Measurements from ENCODE around the gene KRTAP4-7. TPM values are rescaled to one million over a fixed set of nuclear protein-coding genes. Genes with fewer than 3 reads are reported as not detected.

Gene KRTAP4-7
- total and polyA plus RNA-seq, 2 experiments from 2014 or later, result not detected

DNA sequence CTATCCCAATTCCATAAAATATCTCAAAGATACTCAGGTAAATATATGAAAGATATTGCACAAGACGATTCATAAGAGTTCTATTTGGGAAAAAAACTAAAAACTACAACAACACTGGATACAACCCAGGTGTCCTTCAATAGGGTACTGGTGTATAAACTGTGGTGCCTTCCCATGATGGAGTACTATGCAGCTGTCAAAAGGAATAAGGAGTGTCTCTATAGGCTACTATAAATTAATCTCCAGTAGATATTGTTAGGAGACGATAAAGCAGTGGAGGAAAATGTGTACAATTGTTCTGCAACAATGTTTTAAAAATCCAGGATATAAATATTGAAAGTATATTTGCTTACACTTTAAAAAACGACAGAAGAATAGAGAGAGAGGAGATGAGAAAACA is 42.5 kb downstream of the KRTAP4-7 start:
- Mint-ChIP-seq H3K27me3 (ENCODE audit: insufficient read depth, low read depth, poor library complexity) (peaks cover 5% of the 10 kb centered on the region), H3K4me3 (no peak overlapping the region), H3K27ac (no peak overlapping the region), H3K9me3 (no peaks in the 10 kb centered on the region; the same call in 2 of the 3 replicates), H3K4me1 (peaks cover 5% of the 10 kb centered on the region), H3K36me3 (ENCODE audit: low read depth) (no peaks in the 10 kb centered on the region)
- Histone ChIP-seq H3K9me2 (ENCODE audit: insufficient read depth) (no peaks in the 10 kb centered on the region), H3K27me3 (ENCODE audit: insufficient read depth) (no peaks in the 10 kb centered on the region), H3K4me2 (no peak overlapping the region), H2AFZ (no peak overlapping the region), H4K20me1 (replicated peaks; ENCODE audit: insufficient read depth) (no peaks in the 10 kb centered on the region), H3K4me1 (ENCODE audit: insufficient read depth) (no peaks in the 10 kb centered on the region), H3F3A (replicated peaks; ENCODE audit: low read depth) (no peaks in the 10 kb centered on the region), H3K36me3 (ENCODE audit: insufficient read depth) (no peaks in the 10 kb centered on the region; the same call in 1 of the 2 replicates), H3K4me3 (no peak overlapping the region), H3K79me2 (replicated peaks; ENCODE audit: insufficient read depth) (no peaks in the 10 kb centered on the region), H3K27ac (ENCODE audit: low read depth) (no peak overlapping the region)
- DNase-seq (ENCODE audit: low spot score) (no peak), ATAC-seq (no peak)
- no peak for TF ChIP-seq STAT1 (IDR thresholded peaks at IDR 0.05; ENCODE audit: unreplicated experiment)
- no peak for TF ChIP-seq ZNF331 (CRISPR knock-in tag; IDR thresholded peaks at IDR 0.05; ENCODE audit: low read depth)
- TF ChIP-seq, protein P1, sequence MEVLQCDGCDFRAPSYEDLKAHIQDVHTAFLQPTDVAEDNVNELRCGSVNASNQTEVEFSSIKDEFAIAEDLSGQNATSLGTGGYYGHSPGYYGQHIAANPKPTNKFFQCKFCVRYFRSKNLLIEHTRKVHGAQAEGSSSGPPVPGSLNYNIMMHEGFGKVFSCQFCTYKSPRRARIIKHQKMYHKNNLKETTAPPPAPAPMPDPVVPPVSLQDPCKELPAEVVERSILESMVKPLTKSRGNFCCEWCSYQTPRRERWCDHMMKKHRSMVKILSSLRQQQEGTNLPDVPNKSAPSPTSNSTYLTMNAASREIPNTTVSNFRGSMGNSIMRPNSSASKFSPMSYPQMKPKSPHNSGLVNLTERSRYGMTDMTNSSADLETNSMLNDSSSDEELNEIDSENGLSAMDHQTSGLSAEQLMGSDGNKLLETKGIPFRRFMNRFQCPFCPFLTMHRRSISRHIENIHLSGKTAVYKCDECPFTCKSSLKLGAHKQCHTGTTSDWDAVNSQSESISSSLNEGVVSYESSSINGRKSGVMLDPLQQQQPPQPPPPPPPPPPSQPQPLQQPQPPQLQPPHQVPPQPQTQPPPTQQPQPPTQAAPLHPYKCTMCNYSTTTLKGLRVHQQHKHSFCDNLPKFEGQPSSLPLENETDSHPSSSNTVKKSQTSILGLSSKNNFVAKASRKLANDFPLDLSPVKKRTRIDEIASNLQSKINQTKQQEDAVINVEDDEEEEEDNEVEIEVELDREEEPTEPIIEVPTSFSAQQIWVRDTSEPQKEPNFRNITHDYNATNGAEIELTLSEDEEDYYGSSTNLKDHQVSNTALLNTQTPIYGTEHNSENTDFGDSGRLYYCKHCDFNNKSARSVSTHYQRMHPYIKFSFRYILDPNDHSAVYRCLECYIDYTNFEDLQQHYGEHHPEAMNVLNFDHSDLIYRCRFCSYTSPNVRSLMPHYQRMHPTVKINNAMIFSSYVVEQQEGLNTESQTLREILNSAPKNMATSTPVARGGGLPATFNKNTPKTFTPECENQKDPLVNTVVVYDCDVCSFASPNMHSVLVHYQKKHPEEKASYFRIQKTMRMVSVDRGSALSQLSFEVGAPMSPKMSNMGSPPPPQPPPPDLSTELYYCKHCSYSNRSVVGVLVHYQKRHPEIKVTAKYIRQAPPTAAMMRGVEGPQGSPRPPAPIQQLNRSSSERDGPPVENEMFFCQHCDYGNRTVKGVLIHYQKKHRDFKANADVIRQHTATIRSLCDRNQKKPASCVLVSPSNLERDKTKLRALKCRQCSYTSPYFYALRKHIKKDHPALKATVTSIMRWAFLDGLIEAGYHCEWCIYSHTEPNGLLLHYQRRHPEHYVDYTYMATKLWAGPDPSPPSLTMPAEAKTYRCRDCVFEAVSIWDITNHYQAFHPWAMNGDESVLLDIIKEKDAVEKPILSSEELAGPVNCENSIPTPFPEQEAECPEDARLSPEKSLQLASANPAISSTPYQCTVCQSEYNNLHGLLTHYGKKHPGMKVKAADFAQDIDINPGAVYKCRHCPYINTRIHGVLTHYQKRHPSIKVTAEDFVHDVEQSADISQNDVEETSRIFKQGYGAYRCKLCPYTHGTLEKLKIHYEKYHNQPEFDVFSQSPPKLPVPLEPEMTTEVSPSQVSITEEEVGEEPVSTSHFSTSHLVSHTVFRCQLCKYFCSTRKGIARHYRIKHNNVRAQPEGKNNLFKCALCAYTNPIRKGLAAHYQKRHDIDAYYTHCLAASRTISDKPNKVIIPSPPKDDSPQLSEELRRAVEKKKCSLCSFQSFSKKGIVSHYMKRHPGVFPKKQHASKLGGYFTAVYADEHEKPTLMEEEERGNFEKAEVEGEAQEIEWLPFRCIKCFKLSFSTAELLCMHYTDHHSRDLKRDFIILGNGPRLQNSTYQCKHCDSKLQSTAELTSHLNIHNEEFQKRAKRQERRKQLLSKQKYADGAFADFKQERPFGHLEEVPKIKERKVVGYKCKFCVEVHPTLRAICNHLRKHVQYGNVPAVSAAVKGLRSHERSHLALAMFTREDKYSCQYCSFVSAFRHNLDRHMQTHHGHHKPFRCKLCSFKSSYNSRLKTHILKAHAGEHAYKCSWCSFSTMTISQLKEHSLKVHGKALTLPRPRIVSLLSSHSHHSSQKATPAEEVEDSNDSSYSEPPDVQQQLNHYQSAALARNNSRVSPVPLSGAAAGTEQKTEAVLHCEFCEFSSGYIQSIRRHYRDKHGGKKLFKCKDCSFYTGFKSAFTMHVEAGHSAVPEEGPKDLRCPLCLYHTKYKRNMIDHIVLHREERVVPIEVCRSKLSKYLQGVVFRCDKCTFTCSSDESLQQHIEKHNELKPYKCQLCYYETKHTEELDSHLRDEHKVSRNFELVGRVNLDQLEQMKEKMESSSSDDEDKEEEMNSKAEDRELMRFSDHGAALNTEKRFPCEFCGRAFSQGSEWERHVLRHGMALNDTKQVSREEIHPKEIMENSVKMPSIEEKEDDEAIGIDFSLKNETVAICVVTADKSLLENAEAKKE (CRISPR knock-in tag; IDR thresholded peaks at IDR 0.05), result no peak
- no peak for TF ChIP-seq EZH2phosphoT487 (IDR thresholded peaks at IDR 0.05; ENCODE audit: unreplicated experiment)
- TF ChIP-seq JUNB (IDR thresholded peaks at IDR 0.05; ENCODE audit: unreplicated experiment), result no peak

DNA sequence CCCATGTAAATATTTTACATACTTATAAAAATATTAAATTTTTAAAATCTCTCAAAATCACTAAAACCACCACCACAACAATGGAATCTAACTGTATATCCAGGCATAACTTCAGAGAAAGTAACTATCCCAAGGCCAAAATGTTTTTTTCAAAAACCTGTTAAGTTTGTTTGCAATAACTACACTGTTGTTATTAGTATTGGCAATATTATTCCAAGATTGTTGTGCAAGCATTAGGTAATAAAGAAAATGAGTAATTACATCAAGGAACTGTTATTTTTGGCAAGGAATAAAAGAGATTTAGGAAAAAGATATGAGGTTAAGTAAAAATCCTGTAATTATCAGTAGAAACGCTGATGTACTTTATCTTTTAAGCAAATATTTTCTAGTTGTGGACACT is 43.4 kb downstream of the KRTAP4-7 start:
- H3K27me3 ChIP-seq (ENCODE audit: insufficient read depth), result no peaks in the 10 kb centered on the region
- no peaks in the 10 kb centered on the region; the same call in 2 of the 3 replicates for H3K9me3 Mint-ChIP-seq
- no peaks in the 10 kb centered on the region for H3F3A ChIP-seq (replicated peaks; ENCODE audit: low read depth)
- no peak overlapping the region for H2AFZ ChIP-seq
- H4K20me1 ChIP-seq (replicated peaks; ENCODE audit: insufficient read depth), result no peaks in the 10 kb centered on the region
- no peak overlapping the region for H3K27ac ChIP-seq (ENCODE audit: low read depth)
- H3K9me2 ChIP-seq (ENCODE audit: insufficient read depth), result no peaks in the 10 kb centered on the region
- H3K27ac Mint-ChIP-seq, result no peak overlapping the region
- TF ChIP-seq CREB1 (CRISPR knock-in tag; IDR thresholded peaks at IDR 0.05; ENCODE audit: low read depth), result no peak
- H3K4me1 ChIP-seq (ENCODE audit: insufficient read depth), result no peaks in the 10 kb centered on the region
- ATAC-seq, result no peak
- H3K36me3 Mint-ChIP-seq (ENCODE audit: low read depth), result no peaks in the 10 kb centered on the region
- no peak overlapping the region for H3K4me3 ChIP-seq
- no peaks in the 10 kb centered on the region for H3K27me3 Mint-ChIP-seq (ENCODE audit: insufficient read depth, low read depth, poor library complexity)
- H3K4me3 Mint-ChIP-seq, result no peak overlapping the region
- peaks cover 5% of the 10 kb centered on the region for H3K4me1 Mint-ChIP-seq
- H3K79me2 ChIP-seq (replicated peaks; ENCODE audit: insufficient read depth), result no peaks in the 10 kb centered on the region
- no peak for DNase-seq (ENCODE audit: low spot score)
- H3K36me3 ChIP-seq (ENCODE audit: insufficient read depth), result no peaks in the 10 kb centered on the region
- no peak overlapping the region for H3K4me2 ChIP-seq

Measured in GM23338 (cell line).